B cell (primary cell): ENCODE results near the gene MAT1A. TPM values are rescaled to one million over a fixed set of nuclear protein-coding genes. Genes with fewer than 3 reads are reported as not detected.

Experiments used
- ATAC-seq: fragments of 200-7000 bp; cut with Tn5 transposase; one replicate; pipeline ENCODE4 v1.10.0; 2021; ENCODE audit warnings: low read depth, mild to moderate bottlenecking, moderate number of reproducible peaks, moderate library complexity
- CTCF ChIA-PET: fragments of 350-600 bp; sonication (Branson Sonifier 250); formaldehyde crosslinking; loops from one replicate; lab custom pipeline; 2021; ENCODE audit warnings: antibody characterized with exemption, inconsistent platforms; lab: Charles Lee
- POLR2A ChIA-PET: fragments of 350-600 bp; sonication (Branson Sonifier 250); formaldehyde crosslinking; loops from one replicate; lab custom pipeline; 2021; ENCODE audit warnings: antibody characterized with exemption; lab: Charles Lee
- DNase-seq: peaks from one replicate; pipeline ENCODE4 v3.0.0; 2013
- H2AFZ ChIP-seq: 2 replicates; pipeline ENCODE4 v1.6.1; 2012; ENCODE audit warnings: mild to moderate bottlenecking, low read depth, low read length; ENCODE audit not compliant: insufficient read depth, poor library complexity, severe bottlenecking
- H3K27ac ChIP-seq, 2 donors: 1 replicate in 1 of 2; 2 replicates in 1 of 2; pipeline ENCODE4 v1.5.1; 2012 to 2013; ENCODE audit warnings: low read length in 2 of 2, mild to moderate bottlenecking in 2 of 2, moderate library complexity in 1 of 2
- H3K27me3 ChIP-seq, 4 experiments: fragments of 200-600 bp in 1 of 4; sonication (generic) in 1 of 4; replicated peaks in 1 of 4; 1 replicate in 2 of 4; 2 replicates in 2 of 4; pipeline versions ENCODE4 v1.6.1 to v1.7.0; 2013 to 2016; ENCODE audit warnings: low read length in 3 of 4, mild to moderate bottlenecking in 2 of 4, mixed read lengths in 1 of 4, moderate library complexity in 1 of 4; ENCODE audit not compliant: insufficient read depth in 4 of 4, control insufficient read depth in 3 of 4; ENCODE audit errors: control extremely low read depth in 1 of 4
- H3K36me3 ChIP-seq, 2 experiments: replicated peaks in 1 of 2; 1 replicate in 1 of 2; 2 replicates in 1 of 2; pipeline versions ENCODE4 v1.6.1 to v1.7.1; 2013; ENCODE audit warnings: low read length in 1 of 2; ENCODE audit not compliant: insufficient read depth in 2 of 2, control insufficient read depth in 1 of 2; ENCODE audit errors: control extremely low read depth in 1 of 2, extremely low read depth in 1 of 2
- H3K4me1 ChIP-seq, 2 donors: fragments of 200-600 bp in 1 of 2; sonication (generic) in 1 of 2; 1 replicate in 1 of 2; 2 replicates in 1 of 2; pipeline versions ENCODE4 v1.5.1 to v1.6.1; 2013 to 2017; ENCODE audit warnings: low read length in 2 of 2; ENCODE audit not compliant: control insufficient read depth in 2 of 2, insufficient read depth in 2 of 2
- H3K4me2 ChIP-seq: replicated peaks from 2 replicates; pipeline ENCODE3; 2012; ENCODE audit warnings: mild to moderate bottlenecking, low read depth, low read length; ENCODE audit not compliant: poor library complexity, severe bottlenecking
- H3K4me3 ChIP-seq, 5 experiments: fragments of 200-600 bp in 1 of 5; sonication (generic) in 1 of 5; 1 replicate in 3 of 5; 2 replicates in 2 of 5; pipeline versions ENCODE4 v1.5.1 to v1.7.0; 2011 to 2016; ENCODE audit warnings: low read length in 4 of 5, mild to moderate bottlenecking in 4 of 5, low read depth in 2 of 5, control low read depth in 1 of 5, moderate library complexity in 1 of 5; ENCODE audit not compliant: insufficient read depth in 1 of 5; ENCODE audit errors: control extremely low read depth in 1 of 5, extremely low read depth in 1 of 5
- H3K79me2 ChIP-seq: fragments of 200-600 bp; sonication (generic); one replicate; pipeline ENCODE4 v1.6.0; 2016; ENCODE audit warnings: low read length; ENCODE audit not compliant: control insufficient read depth, insufficient read depth
- H3K9ac ChIP-seq: fragments of 200-600 bp; sonication (generic); 2 replicates; pipeline ENCODE4 v1.6.1; 2017; ENCODE audit warnings: mild to moderate bottlenecking, low read length, moderate library complexity
- H3K9me3 ChIP-seq, 3 donors: one replicate each; pipeline versions ENCODE4 v1.6.1 to v1.7.1; 2013; ENCODE audit warnings: low read length in 2 of 3; ENCODE audit not compliant: control insufficient read depth in 2 of 3, insufficient read depth in 1 of 3; ENCODE audit errors: control extremely low read depth in 1 of 3
- H4K20me1 ChIP-seq: 2 replicates; pipeline ENCODE4 v1.6.0; 2012; ENCODE audit warnings: mild to moderate bottlenecking, low read length; ENCODE audit not compliant: insufficient read depth, control insufficient read depth, poor library complexity, severe bottlenecking
- H3K27ac Mint-ChIP-seq: one replicate; pipeline ENCODE4 v1.8.0; 2021; ENCODE audit warnings: mixed read lengths
- H3K27me3 Mint-ChIP-seq: one replicate; pipeline ENCODE4 v1.8.0; 2021; ENCODE audit warnings: mixed read lengths
- H3K4me1 Mint-ChIP-seq: one replicate; pipeline ENCODE4 v1.8.0; 2021; ENCODE audit warnings: mixed read lengths
- H3K4me3 Mint-ChIP-seq: one replicate; pipeline ENCODE4 v1.8.0; 2021; ENCODE audit warnings: mixed read lengths
- H3K9me3 Mint-ChIP-seq: one replicate; pipeline ENCODE4 v1.8.0; 2022; ENCODE audit warnings: mixed read lengths; ENCODE audit not compliant: insufficient read depth
- EZH2 ChIP-seq: IDR thresholded peaks from 2 replicates; pipeline ENCODE4 v1.6.1; 2012; ENCODE audit warnings: borderline replicate concordance, low read depth, mild to moderate bottlenecking, moderate library complexity, low read length; ENCODE audit not compliant: insufficient read depth, poor library complexity, severe bottlenecking
- WGBS: methylation state at CpG from one replicate; pipeline ENCODE4 v1.1.5; 2013; ENCODE audit warnings: missing lambda C conversion rate; ENCODE audit not compliant: insufficient coverage; 5-methylcytosine and 5-hydroxymethylcytosine counted together
- intact Hi-C: fragments of 100-400 bp; cut with micrococcal nuclease; formaldehyde crosslinking; loops from one replicate; pipeline ENCODE4 v1.10.0; 2022
- polyA plus RNA-seq: library from polyadenylated mRNA; depleted of rRNA; stranded (reverse); fragments of >200 nt; gene quantifications from 2 replicates; pipeline ENCODE4 v1.2.3, GENCODE V29; 2012
- total RNA-seq, 2 donors: library from RNA; stranded (reverse); fragments of 120-200 nt in 1 of 2; gene quantifications; 1 replicate in 1 of 2; 2 replicates in 1 of 2; pipeline versions ENCODE4 v1.2.3 to v1.2.4, GENCODE V29; 2013 to 2022
- TF ChIP-seq, protein P1 (sequence below): fragments of 200-600 bp; IDR thresholded peaks from one replicate; pipeline ENCODE4 v1.8.0; 2022; ENCODE audit warnings: antibody characterized with exemption, mild to moderate bottlenecking

MAT1A gene
- total and polyA plus RNA-seq, 2 donors (not counting 1 experiment from before 2014, with no cell fraction given): not detected

DNA sequence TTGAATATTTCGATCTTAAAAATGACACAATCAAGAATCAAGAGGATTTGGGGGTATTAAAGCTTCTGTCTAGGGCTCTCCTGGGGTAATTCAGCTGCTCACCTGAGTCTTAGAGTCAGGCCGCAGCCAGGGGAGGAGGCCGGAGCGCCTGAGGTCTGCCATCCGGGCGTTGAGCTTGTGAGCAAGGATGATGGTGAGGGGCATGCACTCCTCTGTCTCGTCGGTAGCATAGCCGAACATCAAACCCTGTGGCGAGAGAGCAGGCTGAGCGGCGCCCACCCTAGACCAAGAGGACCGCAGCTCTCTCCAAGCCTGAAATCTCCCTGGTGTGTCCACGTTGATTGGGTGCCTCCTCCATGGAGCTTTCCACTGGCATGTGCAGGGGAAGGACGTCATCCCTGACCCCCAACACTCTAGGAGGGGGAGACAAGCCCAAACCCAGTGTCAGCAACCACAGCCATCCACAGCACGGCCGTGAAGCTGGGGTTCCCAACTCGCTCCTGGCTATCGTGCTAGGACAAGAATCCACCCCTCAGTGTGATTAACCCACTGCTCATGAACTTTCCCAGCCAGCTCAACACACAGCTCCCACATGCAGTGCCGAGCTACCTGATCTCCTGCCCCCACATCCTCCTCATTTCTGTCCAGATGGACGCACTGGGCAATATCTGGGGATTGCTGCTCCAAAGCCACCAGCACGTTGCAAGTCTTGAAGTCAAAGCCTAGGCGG lies 9.2 kb downstream of the MAT1A start:
- ChIA-PET POLR2A (no interaction called here), CTCF (no interaction called here)
- H3K4me3 ChIP-seq: no peak overlapping the region
- H3K9me3 Mint-ChIP-seq: no peaks in the 10 kb centered on the region
- no peak overlapping the region for H3K4me2 ChIP-seq
- H4K20me1 ChIP-seq: no peaks in the 10 kb centered on the region
- H3K9me3 ChIP-seq: no peaks in the 10 kb centered on the region
- ATAC-seq: no peak
- DNase-seq: no peak
- WGBS: 86% methylated on average over 21 of the region's 23 CpGs
- H3K4me1 Mint-ChIP-seq: no peaks in the 10 kb centered on the region
- H2AFZ ChIP-seq: no peak overlapping the region
- no peaks in the 10 kb centered on the region for H3K36me3 ChIP-seq
- no peak overlapping the region for H3K27ac ChIP-seq
- H3K4me1 ChIP-seq: no peaks in the 10 kb centered on the region
- H3K9ac ChIP-seq: no peak overlapping the region
- no peak overlapping the region for H3K4me3 Mint-ChIP-seq
- TF ChIP-seq, protein P1, sequence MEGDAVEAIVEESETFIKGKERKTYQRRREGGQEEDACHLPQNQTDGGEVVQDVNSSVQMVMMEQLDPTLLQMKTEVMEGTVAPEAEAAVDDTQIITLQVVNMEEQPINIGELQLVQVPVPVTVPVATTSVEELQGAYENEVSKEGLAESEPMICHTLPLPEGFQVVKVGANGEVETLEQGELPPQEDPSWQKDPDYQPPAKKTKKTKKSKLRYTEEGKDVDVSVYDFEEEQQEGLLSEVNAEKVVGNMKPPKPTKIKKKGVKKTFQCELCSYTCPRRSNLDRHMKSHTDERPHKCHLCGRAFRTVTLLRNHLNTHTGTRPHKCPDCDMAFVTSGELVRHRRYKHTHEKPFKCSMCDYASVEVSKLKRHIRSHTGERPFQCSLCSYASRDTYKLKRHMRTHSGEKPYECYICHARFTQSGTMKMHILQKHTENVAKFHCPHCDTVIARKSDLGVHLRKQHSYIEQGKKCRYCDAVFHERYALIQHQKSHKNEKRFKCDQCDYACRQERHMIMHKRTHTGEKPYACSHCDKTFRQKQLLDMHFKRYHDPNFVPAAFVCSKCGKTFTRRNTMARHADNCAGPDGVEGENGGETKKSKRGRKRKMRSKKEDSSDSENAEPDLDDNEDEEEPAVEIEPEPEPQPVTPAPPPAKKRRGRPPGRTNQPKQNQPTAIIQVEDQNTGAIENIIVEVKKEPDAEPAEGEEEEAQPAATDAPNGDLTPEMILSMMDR: no peak
- TF ChIP-seq EZH2: no peak
- peaks cover 0 to 2% (median 0%) of the 10 kb centered on the region in 4 experiments for H3K27me3 ChIP-seq
- H3K79me2 ChIP-seq: no peaks in the 10 kb centered on the region
- intact Hi-C loops: no loop called here
- no peak overlapping the region for H3K27ac Mint-ChIP-seq
- no peaks in the 10 kb centered on the region for H3K27me3 Mint-ChIP-seq

DNA sequence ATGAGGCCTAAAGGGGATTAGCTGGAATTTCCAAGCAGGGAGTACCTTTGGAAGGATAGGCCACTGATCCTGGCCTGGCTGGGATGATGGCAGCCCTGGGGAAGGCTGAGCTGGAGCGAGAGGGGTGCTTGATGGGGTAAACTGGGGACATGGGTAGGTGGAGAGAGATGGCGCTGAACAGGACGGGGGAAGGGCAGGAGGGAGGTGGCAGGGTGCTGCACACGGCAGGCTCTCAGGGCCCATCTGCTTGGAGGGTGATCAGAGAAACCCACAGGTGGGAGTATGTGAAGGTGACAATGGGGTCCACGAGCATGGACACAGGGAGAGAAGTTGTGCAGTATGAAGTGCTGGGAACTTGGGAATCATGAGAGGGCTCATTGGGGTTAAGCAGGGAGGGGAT lies 10.3 kb downstream of the MAT1A start:
- H3K9me3 ChIP-seq: no peaks in the 10 kb centered on the region
- H3K4me3 ChIP-seq: no peak overlapping the region
- no peaks in the 10 kb centered on the region for H3K9me3 Mint-ChIP-seq
- no peaks in the 10 kb centered on the region for H3K4me1 Mint-ChIP-seq
- no peaks in the 10 kb centered on the region for H3K79me2 ChIP-seq
- no peaks in the 10 kb centered on the region for H3K27me3 Mint-ChIP-seq
- POLR2A ChIA-PET: no interaction called here
- H2AFZ ChIP-seq: no peak overlapping the region
- DNase-seq: no peak
- intact Hi-C loops: no loop called here
- TF ChIP-seq, protein P1: no peak
- TF ChIP-seq EZH2: no peak
- 96% methylated on average over 5 of the region's 5 CpGs for WGBS
- H3K27ac ChIP-seq: no peak overlapping the region
- H3K4me1 ChIP-seq: no peaks in the 10 kb centered on the region
- H3K36me3 ChIP-seq: no peaks in the 10 kb centered on the region
- no peak for ATAC-seq
- CTCF ChIA-PET: no interaction called here
- no peak overlapping the region for H3K9ac ChIP-seq
- no peaks in the 10 kb centered on the region for H4K20me1 ChIP-seq
- peaks cover 0 to 2% (median 0%) of the 10 kb centered on the region in 4 experiments for H3K27me3 ChIP-seq
- H3K27ac Mint-ChIP-seq: no peak overlapping the region
- H3K4me3 Mint-ChIP-seq: no peak overlapping the region
- H3K4me2 ChIP-seq: no peak overlapping the region
